ENCODE measurements around the gene MSL3B.

Gene MSL3B

DNA sequence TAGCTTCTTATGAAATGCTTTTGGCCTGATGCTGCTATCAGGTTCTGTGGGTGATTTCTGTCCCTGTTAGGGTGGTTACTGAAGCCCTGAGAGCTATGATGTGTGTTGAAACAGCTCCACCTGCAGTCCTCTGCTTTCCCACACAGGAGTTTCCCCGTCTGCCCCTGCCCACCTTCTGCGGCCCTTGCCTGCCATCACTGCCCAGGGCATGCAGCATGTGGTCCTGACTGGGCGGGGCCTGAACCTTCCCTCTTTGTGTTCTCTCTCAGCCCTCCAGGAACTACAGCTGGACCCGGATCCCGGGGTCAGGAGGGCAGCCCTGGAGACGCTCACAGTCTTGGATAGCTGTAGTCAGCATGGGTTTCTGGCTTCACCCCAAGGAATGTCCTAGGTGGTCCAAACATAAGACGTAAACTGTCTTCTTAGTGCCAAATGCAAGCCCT, 35.3 kb downstream of the MSL3B start:
- Mint-ChIP-seq H3K36me3 (peaks cover 11% of the 10 kb centered on the region), H3K4me3 (no peak overlapping the region), H3K4me1 (ENCODE audit: unreplicated experiment) (peaks cover 9% of the 10 kb centered on the region), H3K27ac (no peak overlapping the region), H3K27me3 (no peaks in the 10 kb centered on the region), H3K9me3 (no peaks in the 10 kb centered on the region)
- no peak for DNase-seq (ENCODE audit: extremely low spot score, unreplicated experiment)
- TF ChIP-seq, protein P1, sequence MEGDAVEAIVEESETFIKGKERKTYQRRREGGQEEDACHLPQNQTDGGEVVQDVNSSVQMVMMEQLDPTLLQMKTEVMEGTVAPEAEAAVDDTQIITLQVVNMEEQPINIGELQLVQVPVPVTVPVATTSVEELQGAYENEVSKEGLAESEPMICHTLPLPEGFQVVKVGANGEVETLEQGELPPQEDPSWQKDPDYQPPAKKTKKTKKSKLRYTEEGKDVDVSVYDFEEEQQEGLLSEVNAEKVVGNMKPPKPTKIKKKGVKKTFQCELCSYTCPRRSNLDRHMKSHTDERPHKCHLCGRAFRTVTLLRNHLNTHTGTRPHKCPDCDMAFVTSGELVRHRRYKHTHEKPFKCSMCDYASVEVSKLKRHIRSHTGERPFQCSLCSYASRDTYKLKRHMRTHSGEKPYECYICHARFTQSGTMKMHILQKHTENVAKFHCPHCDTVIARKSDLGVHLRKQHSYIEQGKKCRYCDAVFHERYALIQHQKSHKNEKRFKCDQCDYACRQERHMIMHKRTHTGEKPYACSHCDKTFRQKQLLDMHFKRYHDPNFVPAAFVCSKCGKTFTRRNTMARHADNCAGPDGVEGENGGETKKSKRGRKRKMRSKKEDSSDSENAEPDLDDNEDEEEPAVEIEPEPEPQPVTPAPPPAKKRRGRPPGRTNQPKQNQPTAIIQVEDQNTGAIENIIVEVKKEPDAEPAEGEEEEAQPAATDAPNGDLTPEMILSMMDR (conservative IDR thresholded peaks at IDR 0.05) = peak; percentile 68

DNA sequence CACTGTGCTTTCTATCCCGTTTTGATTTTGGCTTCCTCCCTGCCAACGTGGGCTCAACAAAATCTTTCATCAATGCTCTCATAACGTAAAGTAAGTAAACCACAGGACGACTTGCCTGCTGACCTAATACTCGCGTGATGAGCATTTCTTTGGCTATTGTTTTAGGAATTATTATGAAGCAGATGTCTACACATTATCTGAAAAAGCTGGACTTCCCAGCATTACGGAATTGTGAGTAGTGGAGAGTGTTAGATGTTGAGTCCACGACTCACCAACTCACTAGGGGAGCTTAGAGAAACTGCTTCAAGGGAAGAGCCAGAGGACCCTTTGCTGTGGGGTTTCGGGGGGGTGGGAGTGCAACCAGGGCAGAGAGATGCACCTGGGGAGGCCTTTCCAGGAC, 35.8 kb downstream of the MSL3B start:
- H3K4me1 Mint-ChIP-seq (ENCODE audit: unreplicated experiment) = peaks cover 7% of the 10 kb centered on the region
- no peak overlapping the region for H3K27ac Mint-ChIP-seq
- no peaks in the 10 kb centered on the region for H3K27me3 Mint-ChIP-seq
- no peak for DNase-seq (ENCODE audit: extremely low spot score, unreplicated experiment)
- TF ChIP-seq, protein P1 (conservative IDR thresholded peaks at IDR 0.05) = no peak
- H3K36me3 Mint-ChIP-seq = peaks cover 7% of the 10 kb centered on the region
- no peak overlapping the region for H3K4me3 Mint-ChIP-seq
- H3K9me3 Mint-ChIP-seq = no peaks in the 10 kb centered on the region

DNA sequence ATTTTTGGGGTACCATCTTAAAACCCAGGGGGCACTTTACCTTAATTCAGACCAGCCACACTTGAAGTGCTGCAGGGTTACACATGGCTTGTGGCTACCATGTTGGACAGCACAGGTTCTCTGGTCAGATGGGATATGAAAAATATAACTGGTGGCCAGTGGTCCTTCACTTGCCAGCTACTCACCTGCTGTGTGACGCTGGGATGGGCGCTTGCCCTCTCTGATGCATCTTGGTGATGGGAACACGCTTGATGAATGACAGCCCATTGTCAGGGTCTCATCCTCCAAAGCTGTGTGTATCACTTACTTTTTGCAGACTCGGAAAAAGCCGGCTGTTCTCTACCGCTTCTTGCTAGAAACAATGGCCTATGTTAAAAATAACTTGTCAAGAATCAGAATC, 36.3 kb downstream of the MSL3B start:
- DNase-seq (ENCODE audit: extremely low spot score, unreplicated experiment) = no peak
- Mint-ChIP-seq H3K27ac (no peak overlapping the region), H3K27me3 (no peaks in the 10 kb centered on the region), H3K9me3 (no peaks in the 10 kb centered on the region), H3K36me3 (peaks cover 3% of the 10 kb centered on the region), H3K4me1 (ENCODE audit: unreplicated experiment) (peaks cover 7% of the 10 kb centered on the region), H3K4me3 (no peak overlapping the region)
- TF ChIP-seq, protein P1 (conservative IDR thresholded peaks at IDR 0.05) = no peak

DNA sequence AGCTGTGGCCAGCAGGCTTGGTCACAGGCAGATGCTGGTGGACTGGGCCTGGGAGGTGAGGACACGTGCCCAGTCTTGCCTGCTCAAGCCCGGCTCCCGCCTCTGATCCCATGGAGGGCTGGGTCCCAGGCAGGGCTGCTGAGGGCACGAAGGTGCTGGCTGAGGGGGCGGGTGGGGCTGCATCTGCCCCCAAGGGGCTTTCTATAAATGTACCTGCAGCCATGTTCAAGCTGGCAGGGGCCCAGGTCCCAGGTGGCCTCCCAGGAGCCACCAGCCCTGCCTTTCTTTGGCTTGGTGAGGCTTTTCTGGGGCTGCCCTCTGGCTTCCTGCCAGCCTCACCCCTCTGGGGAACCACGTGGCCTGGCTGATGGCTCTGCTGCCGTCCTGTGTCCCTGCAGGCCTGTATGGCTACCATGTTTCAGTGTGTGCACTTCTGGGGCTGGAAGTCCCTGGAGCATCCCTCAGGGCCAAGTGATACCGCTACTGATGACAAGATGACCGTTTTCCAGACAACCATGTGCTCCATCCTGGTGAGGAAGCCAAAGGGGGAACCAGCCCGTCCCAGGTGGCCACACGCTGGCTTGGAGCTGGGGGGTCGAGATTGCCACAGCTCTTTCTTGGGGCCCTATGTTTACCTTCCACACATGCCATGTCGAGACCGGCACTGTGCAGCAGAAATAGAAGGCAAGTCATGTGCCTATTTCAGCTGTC, 37.0 kb downstream of the MSL3B start:
- no peaks in the 10 kb centered on the region for H3K9me3 Mint-ChIP-seq

DNA sequence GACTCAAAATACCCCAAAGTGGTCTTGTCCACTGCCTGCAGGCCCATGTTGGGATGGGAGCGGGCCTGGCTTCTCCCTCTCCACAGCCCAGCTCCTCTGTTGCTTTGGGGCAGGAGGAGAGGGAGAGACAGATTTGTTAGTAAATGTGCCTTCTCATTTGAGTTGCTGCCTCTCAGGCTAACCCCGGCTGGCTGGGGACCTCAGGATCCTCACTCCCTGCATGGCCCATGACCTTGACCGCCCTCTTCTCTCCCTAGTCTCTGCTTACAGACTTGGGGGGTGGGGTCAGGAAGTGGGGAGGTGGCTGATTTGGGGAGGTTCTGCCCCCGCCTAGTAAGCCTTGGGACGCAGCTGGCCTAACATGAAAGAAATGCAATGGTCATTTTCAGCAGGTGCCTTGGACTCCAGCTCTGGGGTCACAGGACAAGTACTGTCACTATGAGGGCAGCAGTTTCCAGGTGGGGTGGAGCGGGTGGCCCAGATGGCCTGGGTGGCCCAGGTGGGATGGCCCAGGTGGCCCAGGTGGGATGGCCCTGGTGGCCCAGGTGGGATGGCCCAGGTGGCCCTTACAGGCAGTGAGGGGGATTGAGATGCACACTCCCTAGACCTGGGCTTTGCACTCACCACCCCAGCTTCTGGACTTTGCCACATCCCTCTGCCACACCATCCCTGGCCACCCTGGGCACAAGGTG, 37.9 kb downstream of the MSL3B start:
- no peak for DNase-seq (ENCODE audit: extremely low spot score, unreplicated experiment)
- TF ChIP-seq, protein P1 (conservative IDR thresholded peaks at IDR 0.05) = no peak
- Mint-ChIP-seq H3K9me3 (no peaks in the 10 kb centered on the region), H3K4me3 (no peak overlapping the region), H3K4me1 (ENCODE audit: unreplicated experiment) (peaks cover 7% of the 10 kb centered on the region), H3K27ac (no peak overlapping the region), H3K36me3 (no peaks in the 10 kb centered on the region), H3K27me3 (no peaks in the 10 kb centered on the region)

More for the DNA sequence above, 37.0 kb downstream of the MSL3B start:
- DNase-seq (ENCODE audit: extremely low spot score, unreplicated experiment) = no peak
- Mint-ChIP-seq H3K27ac (no peak overlapping the region), H3K36me3 (no peaks in the 10 kb centered on the region), H3K4me1 (ENCODE audit: unreplicated experiment) (peaks cover 7% of the 10 kb centered on the region), H3K4me3 (no peak overlapping the region), H3K27me3 (no peaks in the 10 kb centered on the region)
- TF ChIP-seq, protein P1 (conservative IDR thresholded peaks at IDR 0.05) = no peak

Data from type B pancreatic cell (in vitro differentiated cells).